Muscle of leg (tissue), 11 donors: ENCODE data around the gene ANTXR2. TPM values are rescaled to one million over a fixed set of nuclear protein-coding genes. Genes with fewer than 3 reads are reported as not detected.
"Not testable (repeated sequence)": the region's sequence is repeated elsewhere in the genome, so short reads cannot be mapped to it uniquely, and the experiment has no call there.

ENCODE experiments used
- DNase-seq: peaks from one replicate; pipeline ENCODE4 v3.0.0; 2013
- H3K27ac ChIP-seq: one replicate; pipeline ENCODE4 v1.5.1; 2013; ENCODE audit warnings: mild to moderate bottlenecking, low read length, control low read depth
- H3K27me3 ChIP-seq: one replicate; pipeline ENCODE4 v1.6.1; 2013; ENCODE audit warnings: low read length; ENCODE audit not compliant: control insufficient read depth, insufficient read depth
- H3K36me3 ChIP-seq: one replicate; pipeline ENCODE4 v1.6.1; 2013; ENCODE audit warnings: low read length; ENCODE audit not compliant: control insufficient read depth, insufficient read depth
- H3K4me1 ChIP-seq: one replicate; pipeline ENCODE4 v1.6.1; 2013; ENCODE audit warnings: low read length; ENCODE audit not compliant: control insufficient read depth, insufficient read depth
- H3K4me3 ChIP-seq: one replicate; pipeline ENCODE4 v1.5.1; 2013; ENCODE audit warnings: low read length, control low read depth
- H3K9me3 ChIP-seq: replicated peaks from 2 replicates; pipeline ENCODE4 v1.6.1; 2013; ENCODE audit warnings: low read depth, low read length; ENCODE audit not compliant: control insufficient read depth
- WGBS: methylation state at CpG from one replicate; pipeline ENCODE4 v1.1.5; 2013; ENCODE audit warnings: missing lambda C conversion rate; ENCODE audit not compliant: insufficient coverage; 5-methylcytosine and 5-hydroxymethylcytosine counted together
- polyA plus RNA-seq, 8 donors: library from polyadenylated mRNA; unstranded; fragments of 120-200 nt; gene quantifications; one replicate each; pipeline versions ENCODE4 v1.2.1 to v1.2.3, GENCODE V29; 2013; ENCODE audit warnings: inconsistent platforms in 1 of 8, low replicate concordance in 1 of 8; ENCODE audit not compliant: insufficient read length in 8 of 8, insufficient read depth in 1 of 8
- total RNA-seq: library from RNA; stranded (reverse); fragments of 120-200 nt; gene quantifications from one replicate; pipeline ENCODE4 v1.2.4, GENCODE V29; 2013

Gene ANTXR2
- total and polyA plus RNA-seq, 9 donors: 72.7 to 135 (median 102) TPM

DNA sequence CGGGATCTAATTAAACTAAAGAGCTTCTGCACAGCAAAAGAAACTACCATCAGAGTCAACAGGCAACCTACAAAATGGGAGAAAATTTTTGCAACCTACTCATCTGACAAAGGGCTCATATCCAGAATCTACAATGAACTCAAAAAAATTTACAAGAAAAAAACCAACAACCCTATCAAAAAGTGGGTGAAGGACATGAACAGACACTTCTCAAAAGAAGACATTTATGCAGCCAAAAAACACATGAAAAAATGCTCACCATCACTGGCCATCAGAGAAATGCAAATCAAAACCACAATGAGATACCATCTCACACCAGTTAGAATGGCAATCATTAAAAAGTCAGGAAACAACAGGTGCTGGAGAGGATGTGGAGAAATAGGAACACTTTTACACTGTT lies 70.5 kb downstream of the ANTXR2 start:
- not testable (repeated sequence) for H3K27me3 ChIP-seq, H3K4me3 ChIP-seq, DNase-seq, H3K27ac ChIP-seq, H3K4me1 ChIP-seq, H3K9me3 ChIP-seq
- peaks cover 13% of the 10 kb centered on the region for H3K36me3 ChIP-seq
- WGBS: no CpG with 5 or more reads among the region's 1 CpG

DNA sequence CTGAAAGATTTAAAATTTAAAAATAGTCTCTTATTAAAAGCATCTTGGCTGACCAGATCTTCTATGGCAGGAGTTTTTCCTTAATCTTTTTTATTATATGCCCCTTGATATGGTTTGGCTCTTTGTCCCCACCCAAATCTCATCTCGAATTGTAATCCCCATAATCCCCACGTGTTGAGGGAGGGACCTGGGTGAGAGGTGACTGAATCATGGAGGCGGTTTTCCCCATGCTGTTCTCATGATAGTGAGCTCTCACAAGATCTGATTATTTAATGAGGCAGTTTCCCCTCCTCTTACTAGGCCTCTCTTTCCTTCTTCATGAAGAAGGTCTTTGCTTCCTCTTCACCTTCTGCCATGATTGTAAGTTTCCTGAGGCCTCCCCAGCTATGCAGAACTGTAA lies 74.0 kb downstream of the ANTXR2 start:
- H3K4me3 ChIP-seq, H3K4me1 ChIP-seq, H3K9me3 ChIP-seq, H3K27me3 ChIP-seq, H3K27ac ChIP-seq, DNase-seq, H3K36me3 ChIP-seq: not testable (repeated sequence)
- WGBS: no CpG with 5 or more reads among the region's 3 CpGs

DNA sequence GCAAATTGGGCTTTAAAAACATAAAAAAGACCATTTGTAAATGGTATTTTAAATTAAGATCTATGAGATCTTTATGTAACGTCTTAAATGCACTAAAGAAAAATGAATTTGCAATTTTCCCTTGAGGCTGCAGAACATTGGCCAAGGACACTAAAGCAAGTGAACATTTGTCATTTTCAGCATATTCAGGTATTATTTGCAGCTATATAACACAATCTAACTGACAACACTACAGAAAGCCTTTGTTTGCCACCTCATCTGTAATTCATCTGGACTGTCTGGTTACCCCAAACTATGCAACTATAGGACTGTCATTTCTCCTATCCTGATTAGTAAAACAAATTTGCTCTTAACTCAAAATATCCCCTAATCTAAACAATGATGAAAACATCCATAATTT lies 74.8 kb downstream of the ANTXR2 start:
- Histone ChIP-seq H3K9me3 (no peaks in the 10 kb centered on the region), H3K27ac (no peak overlapping the region), H3K36me3 (no peaks in the 10 kb centered on the region), H3K4me1 (no peaks in the 10 kb centered on the region), H3K27me3 (no peaks in the 10 kb centered on the region), H3K4me3 (no peak overlapping the region)
- no peak for DNase-seq
- no CpG with 5 or more reads among the region's 1 CpG for WGBS

DNA sequence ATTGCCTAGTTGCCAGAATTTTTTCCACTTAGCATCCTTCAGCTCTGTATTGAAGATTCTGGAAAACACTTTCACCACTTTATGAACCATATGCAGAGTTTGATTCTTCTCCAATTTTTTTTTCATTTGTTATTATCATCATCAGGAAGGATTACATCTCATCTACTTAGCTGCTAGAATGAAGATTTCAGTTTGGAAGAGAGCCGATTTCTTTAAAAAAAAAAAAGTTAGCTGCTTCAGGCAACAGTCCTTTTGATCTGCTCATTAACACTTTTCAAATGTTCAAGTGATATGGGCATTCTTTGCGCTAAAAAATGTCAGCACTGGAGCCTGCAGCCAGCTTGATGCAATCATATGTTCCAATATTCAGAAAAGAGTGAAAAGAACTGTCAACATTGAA lies 76.2 kb downstream of the ANTXR2 start:
- Histone ChIP-seq H3K36me3 (no peaks in the 10 kb centered on the region), H3K4me3 (no peak overlapping the region), H3K27ac (no peak overlapping the region), H3K27me3 (no peaks in the 10 kb centered on the region), H3K9me3 (no peaks in the 10 kb centered on the region), H3K4me1 (no peaks in the 10 kb centered on the region)
- peak; percentile 79 for DNase-seq
- 20% methylated on average over 1 of the region's 2 CpGs for WGBS

DNA sequence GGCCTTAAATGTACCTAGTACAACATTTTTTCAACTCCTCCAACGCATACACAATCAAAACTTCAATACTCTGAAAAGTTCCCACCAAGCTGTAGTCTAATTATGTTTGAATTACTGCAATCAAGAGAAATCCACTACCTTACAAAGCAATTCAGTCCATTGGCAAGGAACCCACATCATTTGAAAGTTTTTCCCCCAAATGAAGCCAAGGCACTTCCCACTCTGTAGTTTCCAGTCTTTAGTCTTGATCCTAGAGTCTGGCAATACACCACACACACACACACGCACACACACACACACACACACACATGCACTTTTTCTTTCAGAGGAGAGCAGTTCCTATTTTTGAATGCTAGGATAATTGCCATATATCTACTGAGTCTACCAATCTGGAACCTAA lies 79.6 kb downstream of the ANTXR2 start:
- Histone ChIP-seq H3K4me3 (no peak overlapping the region), H3K27me3 (no peaks in the 10 kb centered on the region), H3K36me3 (no peaks in the 10 kb centered on the region), H3K9me3 (no peaks in the 10 kb centered on the region), H3K4me1 (no peaks in the 10 kb centered on the region), H3K27ac (no peak overlapping the region)
- WGBS: no CpG with 5 or more reads among the region's 2 CpGs
- DNase-seq: peak; percentile 66

DNA sequence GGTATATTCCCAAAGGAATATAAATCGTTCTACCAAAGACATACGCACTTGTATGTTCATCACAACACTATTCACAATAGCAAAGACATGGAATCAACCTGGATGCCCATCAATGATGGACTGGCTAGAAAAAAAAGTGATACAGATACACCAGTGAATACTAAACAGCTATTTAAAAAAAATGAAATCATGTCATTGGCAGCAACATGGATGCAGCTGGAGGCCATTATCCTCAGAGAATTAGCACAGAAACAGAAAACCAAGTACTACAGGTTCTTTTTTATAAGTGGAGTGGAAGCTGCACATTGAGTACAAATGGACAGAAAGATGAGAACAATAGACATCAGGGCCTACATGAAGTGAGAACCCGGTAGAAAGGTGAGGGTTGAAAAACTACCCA lies 81.4 kb downstream of the ANTXR2 start:
- no peaks in the 10 kb centered on the region for H3K27me3 ChIP-seq
- DNase-seq: peak; percentile 88
- peak overlapping the region; percentile 53 for H3K27ac ChIP-seq
- no peaks in the 10 kb centered on the region for H3K36me3 ChIP-seq
- no peak overlapping the region for H3K4me3 ChIP-seq
- no peaks in the 10 kb centered on the region for H3K9me3 ChIP-seq
- H3K4me1 ChIP-seq: no peaks in the 10 kb centered on the region
- WGBS: no CpG with 5 or more reads among the region's 3 CpGs

DNA sequence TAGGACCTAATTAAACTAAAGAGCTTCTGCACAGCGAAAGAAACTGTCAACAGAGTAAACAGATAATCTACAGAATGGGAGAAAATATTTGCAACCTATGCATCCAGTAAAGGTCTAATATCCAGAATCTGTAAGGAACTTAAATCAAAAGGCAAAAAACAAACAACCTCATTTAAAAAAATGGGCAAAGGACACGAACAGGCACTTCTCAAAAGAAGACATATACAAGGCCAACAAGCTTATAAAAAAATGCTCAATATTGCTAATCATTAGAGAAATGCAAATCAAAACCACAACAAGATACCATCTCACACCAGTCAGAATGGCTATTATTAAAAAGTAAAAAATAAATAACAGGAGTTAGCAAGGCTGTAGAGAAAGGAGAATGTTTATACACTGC lies 81.9 kb downstream of the ANTXR2 start:
- H3K4me1 ChIP-seq, H3K4me3 ChIP-seq, H3K9me3 ChIP-seq, H3K27me3 ChIP-seq, DNase-seq, H3K36me3 ChIP-seq: not testable (repeated sequence)
- WGBS: 83% methylated on average over 1 of the region's 2 CpGs
- peak overlapping the region; percentile 21 for H3K27ac ChIP-seq

DNA sequence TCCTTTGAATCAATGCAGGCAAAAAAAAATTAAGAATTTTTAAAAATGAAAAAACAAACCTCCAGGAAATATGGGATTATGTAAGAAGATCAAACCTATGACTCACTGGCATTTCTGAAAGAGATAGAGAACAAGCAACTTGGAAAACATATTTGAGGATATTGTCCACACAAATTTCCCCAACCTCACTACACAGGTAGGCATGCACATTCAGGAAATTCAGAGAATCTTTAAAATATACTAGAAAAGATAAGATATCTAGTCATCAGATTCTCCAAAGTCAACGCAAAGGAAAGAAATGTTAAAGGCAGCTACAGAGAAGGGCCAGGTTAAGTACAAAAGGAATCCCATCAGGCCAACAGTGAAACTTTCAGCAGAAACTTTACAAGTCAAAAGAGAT lies 85.6 kb downstream of the ANTXR2 start:
- Histone ChIP-seq H3K4me1 (no peaks in the 10 kb centered on the region), H3K27me3 (no peaks in the 10 kb centered on the region), H3K27ac (no peak overlapping the region), H3K9me3 (no peaks in the 10 kb centered on the region), H3K4me3 (no peak overlapping the region), H3K36me3 (peaks cover 2% of the 10 kb centered on the region)
- WGBS: no CpG with 5 or more reads among the region's 1 CpG
- DNase-seq: no peak

DNA sequence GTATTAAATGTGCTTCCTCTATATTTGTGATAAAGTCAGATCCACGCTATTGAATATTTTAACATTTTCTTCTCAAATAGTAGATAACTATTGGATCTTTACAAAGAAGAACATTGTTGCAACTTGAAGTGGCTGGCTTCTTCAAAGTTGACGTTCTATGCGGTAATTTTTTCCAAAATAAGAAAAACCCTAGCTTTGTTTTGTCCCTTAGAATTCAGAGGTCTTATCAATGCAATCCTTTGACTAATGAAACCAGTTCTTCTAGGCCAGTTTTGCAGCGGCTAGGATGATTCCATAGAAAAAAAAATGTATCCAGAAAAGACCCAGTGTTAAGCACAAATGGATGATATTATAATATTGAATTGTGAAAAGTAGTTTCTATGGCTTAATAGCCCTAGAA lies 89.6 kb downstream of the ANTXR2 start:
- no CpG with 5 or more reads among the region's 4 CpGs for WGBS
- H3K9me3 ChIP-seq: no peaks in the 10 kb centered on the region
- H3K27me3 ChIP-seq: no peaks in the 10 kb centered on the region
- peaks cover 2% of the 10 kb centered on the region for H3K4me1 ChIP-seq
- peaks cover 2% of the 10 kb centered on the region for H3K36me3 ChIP-seq
- H3K4me3 ChIP-seq: no peak overlapping the region
- peak overlapping the region; percentile 63 for H3K27ac ChIP-seq
- DNase-seq: no peak

DNA sequence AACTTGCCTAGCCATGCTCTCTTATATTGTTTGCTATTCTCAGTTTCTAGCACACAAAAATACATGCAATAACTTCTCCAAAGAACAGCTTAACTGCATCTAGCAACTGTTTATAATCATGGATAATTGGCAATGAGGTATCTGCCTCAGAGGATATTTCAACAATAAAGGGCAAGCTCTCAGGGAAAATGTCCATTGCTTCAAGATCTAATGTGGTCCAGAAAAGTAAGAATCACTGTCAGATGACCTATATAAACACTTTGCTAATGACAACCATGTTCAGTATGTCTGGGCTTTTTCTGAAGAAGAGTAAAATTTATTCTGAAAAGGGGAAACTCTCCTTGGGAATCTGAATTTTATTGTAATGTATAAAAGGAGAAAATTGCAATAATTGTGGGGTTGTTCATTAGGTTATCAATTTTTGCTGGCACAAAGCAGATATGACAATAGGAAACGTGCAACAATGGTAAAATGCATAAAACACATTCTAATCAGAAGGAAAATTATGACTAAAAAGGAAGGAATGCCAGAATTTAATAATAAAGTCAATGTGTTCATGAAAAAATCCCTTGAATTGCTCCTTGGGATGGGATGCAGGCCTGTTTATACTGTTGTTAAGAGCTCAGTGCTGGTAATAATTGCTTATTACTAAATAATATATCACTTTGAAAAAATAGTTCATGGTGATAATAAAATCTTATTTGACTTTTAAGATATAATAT lies 90.3 kb downstream of the ANTXR2 start:
- Histone ChIP-seq H3K27ac (peak overlapping the region; percentile 63), H3K9me3 (no peaks in the 10 kb centered on the region), H3K27me3 (no peaks in the 10 kb centered on the region), H3K4me1 (peaks cover 2% of the 10 kb centered on the region), H3K36me3 (peaks cover 4% of the 10 kb centered on the region), H3K4me3 (no peak overlapping the region)
- peak; percentile 94 for DNase-seq
- no CpG with 5 or more reads among the region's 1 CpG for WGBS

DNA sequence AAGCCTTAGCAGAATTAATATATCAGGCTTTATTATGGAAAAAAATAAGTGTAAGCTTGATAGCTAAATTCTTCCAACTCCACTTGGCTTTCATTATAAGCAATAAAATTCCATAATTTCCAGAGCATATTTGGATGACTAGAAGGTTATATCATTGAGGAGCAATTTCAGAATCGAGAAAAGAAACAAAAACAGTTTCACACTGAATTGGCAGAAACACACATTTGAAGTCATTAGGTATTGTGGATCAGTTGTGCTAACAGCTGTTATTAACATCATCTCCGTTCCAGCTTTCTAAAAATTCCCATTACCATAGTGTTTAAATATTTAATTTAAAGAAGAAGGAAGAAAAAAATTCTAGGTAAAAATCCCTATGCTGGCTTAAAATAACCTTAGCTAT lies 92.6 kb downstream of the ANTXR2 start:
- no peaks in the 10 kb centered on the region for H3K9me3 ChIP-seq
- peak; percentile 98 for DNase-seq
- H3K4me3 ChIP-seq: no peak overlapping the region
- H3K27me3 ChIP-seq: no peaks in the 10 kb centered on the region
- no CpG with 5 or more reads among the region's 2 CpGs for WGBS
- peak overlapping the region; percentile 63 for H3K27ac ChIP-seq
- H3K36me3 ChIP-seq: peaks cover 15% of the 10 kb centered on the region
- peaks cover 2% of the 10 kb centered on the region for H3K4me1 ChIP-seq
